H9 (cell line): ENCODE results near the gene USP44. TPM values are rescaled to one million over a fixed set of nuclear protein-coding genes. Genes with fewer than 3 reads are reported as not detected.

Source experiments
- DNase-seq: peaks from one replicate; pipeline ENCODE4 v3.0.0-alpha.2; 2017
- H2AFZ ChIP-seq: one replicate; pipeline ENCODE4 v1.6.1; 2013; ENCODE audit warnings: mild to moderate bottlenecking, low read length, control low read depth, moderate library complexity
- H2AK5ac ChIP-seq: 2 replicates; pipeline ENCODE4 v1.6.1; 2013; ENCODE audit warnings: low read length, control low read depth, mixed read lengths; ENCODE audit not compliant: insufficient read length
- H2BK120ac ChIP-seq: one replicate; pipeline ENCODE4 v1.6.1; 2013; ENCODE audit warnings: low read depth, mild to moderate bottlenecking, low read length, control low read depth, inconsistent platforms; ENCODE audit not compliant: poor library complexity, severe bottlenecking
- H2BK12ac ChIP-seq: 2 replicates; pipeline ENCODE4 v1.6.1; 2013; ENCODE audit warnings: low read length, control low read depth, mixed read lengths, low read depth; ENCODE audit not compliant: insufficient read length
- H2BK15ac ChIP-seq: 2 replicates; pipeline ENCODE4 v1.6.1; 2013; ENCODE audit warnings: low read depth, low read length, control low read depth
- H2BK20ac ChIP-seq: one replicate; pipeline ENCODE4 v1.6.1; 2013; ENCODE audit warnings: low read depth, mild to moderate bottlenecking, low read length, control low read depth, inconsistent platforms; ENCODE audit not compliant: poor library complexity, severe bottlenecking
- H2BK5ac ChIP-seq: 2 replicates; pipeline ENCODE4 v1.6.1; 2013; ENCODE audit warnings: low read length, control low read depth, mixed read lengths; ENCODE audit not compliant: insufficient read length
- H3K14ac ChIP-seq: 2 replicates; pipeline ENCODE4 v1.6.1; 2013; ENCODE audit warnings: low read length, control low read depth; ENCODE audit not compliant: insufficient read depth
- H3K18ac ChIP-seq: 2 replicates; pipeline ENCODE4 v1.6.1; 2013; ENCODE audit warnings: low read depth, mild to moderate bottlenecking, mixed read lengths, low read length, control low read depth; ENCODE audit not compliant: insufficient read length
- H3K23ac ChIP-seq: 2 replicates; pipeline ENCODE4 v1.6.1; 2013; ENCODE audit warnings: low read length, control low read depth, mixed read lengths, low read depth; ENCODE audit not compliant: insufficient read length
- H3K23me2 ChIP-seq: 2 replicates; pipeline ENCODE4 v1.6.1; 2013; ENCODE audit warnings: low read depth, mild to moderate bottlenecking, mixed read lengths, low read length, control low read depth; ENCODE audit not compliant: insufficient read length, poor library complexity, severe bottlenecking
- H3K27ac ChIP-seq: 2 replicates; pipeline ENCODE4 v1.5.1; 2013; ENCODE audit warnings: low read length, control low read depth, mixed read lengths, low read depth; ENCODE audit not compliant: insufficient read length
- H3K27me3 ChIP-seq: 2 replicates; pipeline ENCODE4 v1.6.1; 2013; ENCODE audit warnings: low read length, control low read depth, inconsistent platforms; ENCODE audit not compliant: insufficient read depth
- H3K4ac ChIP-seq: 2 replicates; pipeline ENCODE4 v1.6.1; 2013; ENCODE audit warnings: low read depth, mild to moderate bottlenecking, control low read depth, inconsistent platforms, low read length, moderate library complexity
- H3K4me1 ChIP-seq: 2 replicates; pipeline ENCODE4 v1.6.1; 2013; ENCODE audit warnings: low read length, control low read depth, inconsistent platforms; ENCODE audit not compliant: insufficient read depth
- H3K4me2 ChIP-seq: 2 replicates; pipeline ENCODE4 v1.6.1; 2013; ENCODE audit warnings: low read length, control low read depth, mixed read lengths; ENCODE audit not compliant: insufficient read length, insufficient read depth
- H3K56ac ChIP-seq: 2 replicates; pipeline ENCODE4 v1.6.1; 2013; ENCODE audit warnings: low read depth, mild to moderate bottlenecking, mixed read lengths, low read length, control low read depth; ENCODE audit not compliant: insufficient read length
- H3K79me1 ChIP-seq: 2 replicates; pipeline ENCODE4 v1.6.1; 2013; ENCODE audit warnings: low read depth, mild to moderate bottlenecking, moderate library complexity, low read length, control low read depth, inconsistent platforms; ENCODE audit not compliant: insufficient read depth, poor library complexity, severe bottlenecking
- H3K79me2 ChIP-seq: 2 replicates; pipeline ENCODE4 v1.6.1; 2013; ENCODE audit warnings: low read length, control low read depth, inconsistent platforms; ENCODE audit not compliant: insufficient read depth
- H3K9ac ChIP-seq: 2 replicates; pipeline ENCODE4 v1.6.1; 2013; ENCODE audit warnings: low read length, control low read depth, mixed read lengths; ENCODE audit not compliant: insufficient read length; ENCODE audit errors: extremely low read depth
- H3K9me3 ChIP-seq: one replicate; pipeline ENCODE4 v1.6.1; 2013; ENCODE audit warnings: low read depth, low read length, inconsistent platforms; ENCODE audit not compliant: control insufficient read depth
- H3T11ph ChIP-seq: one replicate; pipeline ENCODE4 v1.6.1; 2013; ENCODE audit warnings: mild to moderate bottlenecking, low read length, control low read depth, inconsistent platforms
- H4K20me1 ChIP-seq: one replicate; pipeline ENCODE4 v1.6.1; 2013; ENCODE audit not compliant: control insufficient read depth, insufficient read length, insufficient read depth
- H4K5ac ChIP-seq: 2 replicates; pipeline ENCODE4 v1.6.1; 2013; ENCODE audit warnings: low read depth, mild to moderate bottlenecking, mixed read lengths, low read length, control low read depth; ENCODE audit not compliant: insufficient read length
- H4K8ac ChIP-seq: replicated peaks from 2 replicates; pipeline ENCODE4 v1.6.1; 2013; ENCODE audit warnings: low read length, control low read depth, mixed read lengths, low read depth; ENCODE audit not compliant: insufficient read length
- H4K91ac ChIP-seq: 2 replicates; pipeline ENCODE4 v1.6.1; 2013; ENCODE audit warnings: low read depth, mild to moderate bottlenecking, moderate library complexity, mixed read lengths, low read length, control low read depth; ENCODE audit not compliant: insufficient read length
- H3K27ac Mint-ChIP-seq, 3 experiments: 2 replicates in 2 of 3; 3 replicates in 1 of 3; pipeline ENCODE4 v1.8.0; 2020 to 2021; ENCODE audit warnings: mixed read lengths in 3 of 3, mild to moderate bottlenecking in 1 of 3, moderate library complexity in 1 of 3
- H3K27me3 Mint-ChIP-seq: 2 replicates; pipeline ENCODE4 v1.8.0; 2021; ENCODE audit warnings: low read depth, mild to moderate bottlenecking, moderate library complexity, mixed read lengths
- H3K36me3 Mint-ChIP-seq, 3 experiments: 2 replicates in 2 of 3; 3 replicates in 1 of 3; pipeline ENCODE4 v1.8.0; 2020 to 2021; ENCODE audit warnings: low read depth in 3 of 3, mixed read lengths in 3 of 3; ENCODE audit not compliant: insufficient read depth in 1 of 3
- H3K4me1 Mint-ChIP-seq, 2 experiments: 2 replicates each; pipeline ENCODE4 v1.8.0; 2020; ENCODE audit warnings: mixed read lengths in 2 of 2
- H3K4me3 Mint-ChIP-seq, 2 experiments: 2 replicates in 1 of 2; 3 replicates in 1 of 2; pipeline ENCODE4 v1.8.0; 2020 to 2021; ENCODE audit warnings: mild to moderate bottlenecking in 2 of 2, mixed read lengths in 2 of 2, moderate library complexity in 1 of 2
- H3K9me3 Mint-ChIP-seq, 2 experiments: 2 replicates in 1 of 2; 3 replicates in 1 of 2; pipeline ENCODE4 v1.8.0; 2020; ENCODE audit warnings: mild to moderate bottlenecking in 2 of 2, mixed read lengths in 2 of 2, moderate library complexity in 1 of 2
- WGBS: extraction: QIAGEN DNeasy Blood & Tissue Kit; methylation state at CpG from one replicate; pipeline ENCODE4 v1.1.7; 2013; ENCODE audit warnings: missing lambda C conversion rate, low lambda C conversion rate, mixed read lengths; ENCODE audit not compliant: insufficient read length; ENCODE audit errors: extremely low coverage; 5-methylcytosine and 5-hydroxymethylcytosine counted together
- total RNA-seq: library from RNA; stranded (reverse); gene quantifications from 2 replicates; pipeline ENCODE4 v1.2.1, GENCODE V29; 2021
- TF ChIP-seq, protein P1 (sequence below): fragments of 200-600 bp; sonication (generic); conservative IDR thresholded peaks from 3 replicates; pipeline ENCODE4 v1.8.0; 2021; ENCODE audit warnings: antibody characterized with exemption, mild to moderate bottlenecking

USP44 gene
- total RNA-seq, 1 experiment from 2014 or later: 185 TPM

DNA sequence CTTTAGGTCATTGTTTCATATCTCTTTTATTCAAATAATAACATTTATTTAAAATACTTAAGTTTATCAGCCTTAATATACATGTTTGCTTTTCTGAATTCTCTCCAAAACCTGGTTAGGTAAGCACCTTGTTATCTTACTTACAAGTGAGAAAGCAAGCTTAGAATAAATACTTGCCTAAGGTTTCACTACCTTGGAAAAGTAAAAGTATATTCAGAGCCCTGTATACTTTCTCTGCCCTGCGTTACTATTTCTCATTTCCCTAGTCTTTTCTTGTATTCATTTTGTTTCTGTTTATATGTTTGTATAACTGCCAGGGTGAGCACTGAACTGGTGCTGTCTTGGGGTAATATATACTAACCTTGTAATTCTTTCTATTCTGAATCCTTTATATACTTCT is 55.8 kb downstream of the USP44 start:
- Histone ChIP-seq H2BK5ac (no peak overlapping the region), H3K14ac (no peak overlapping the region), H3K79me2 (0 out of 2 replicates have a peak, but pooled peaks cover 2% of the 10 kb centered on the region), H2BK120ac (no peak overlapping the region), H3K23me2 (no peaks in the 10 kb centered on the region), H3K4me1 (no peaks in the 10 kb centered on the region), H3K27ac (no peak overlapping the region), H4K91ac (no peak overlapping the region), H3K18ac (no peak overlapping the region), H2AK5ac (no peak overlapping the region), H3K79me1 (no peaks in the 10 kb centered on the region), H3K4ac (no peak overlapping the region), H3K9ac (no peak overlapping the region), H3K23ac (no peak overlapping the region), H2BK15ac (no peak overlapping the region), H4K20me1 (no peaks in the 10 kb centered on the region), H3K4me2 (no peak overlapping the region), H3K27me3 (no peaks in the 10 kb centered on the region), H2AFZ (no peak overlapping the region), H2BK12ac (no peak overlapping the region), H3T11ph (no peak overlapping the region), H2BK20ac (no peak overlapping the region), H3K9me3 (no peaks in the 10 kb centered on the region), H4K8ac (no peak overlapping the region), H3K56ac (no peak overlapping the region), H4K5ac (no peak overlapping the region)
- H3K4me1 Mint-ChIP-seq: no peaks in the 10 kb centered on the region
- no peak overlapping the region for H3K4me3 Mint-ChIP-seq
- no CpG with 5 or more reads among the region's 1 CpG for WGBS
- H3K9me3 Mint-ChIP-seq: no peaks in the 10 kb centered on the region
- H3K36me3 Mint-ChIP-seq: peaks cover 46 to 75% (median 68%) of the 10 kb centered on the region in 3 experiments; a peak in 6 of 7 replicates
- no peaks in the 10 kb centered on the region for H3K27me3 Mint-ChIP-seq
- DNase-seq: no peak
- TF ChIP-seq, protein P1, sequence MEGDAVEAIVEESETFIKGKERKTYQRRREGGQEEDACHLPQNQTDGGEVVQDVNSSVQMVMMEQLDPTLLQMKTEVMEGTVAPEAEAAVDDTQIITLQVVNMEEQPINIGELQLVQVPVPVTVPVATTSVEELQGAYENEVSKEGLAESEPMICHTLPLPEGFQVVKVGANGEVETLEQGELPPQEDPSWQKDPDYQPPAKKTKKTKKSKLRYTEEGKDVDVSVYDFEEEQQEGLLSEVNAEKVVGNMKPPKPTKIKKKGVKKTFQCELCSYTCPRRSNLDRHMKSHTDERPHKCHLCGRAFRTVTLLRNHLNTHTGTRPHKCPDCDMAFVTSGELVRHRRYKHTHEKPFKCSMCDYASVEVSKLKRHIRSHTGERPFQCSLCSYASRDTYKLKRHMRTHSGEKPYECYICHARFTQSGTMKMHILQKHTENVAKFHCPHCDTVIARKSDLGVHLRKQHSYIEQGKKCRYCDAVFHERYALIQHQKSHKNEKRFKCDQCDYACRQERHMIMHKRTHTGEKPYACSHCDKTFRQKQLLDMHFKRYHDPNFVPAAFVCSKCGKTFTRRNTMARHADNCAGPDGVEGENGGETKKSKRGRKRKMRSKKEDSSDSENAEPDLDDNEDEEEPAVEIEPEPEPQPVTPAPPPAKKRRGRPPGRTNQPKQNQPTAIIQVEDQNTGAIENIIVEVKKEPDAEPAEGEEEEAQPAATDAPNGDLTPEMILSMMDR: no peak
- no peak overlapping the region for H3K27ac Mint-ChIP-seq
